Central memory CD8-positive, alpha-beta T cell (primary cell): ENCODE data around the gene PREP.

Source experiments
- ATAC-seq: fragments of 150-1000 bp; cut with Tn5 transposase; replicated peaks from 2 replicates; pipeline ENCODE4 v1.10.0; 2022; ENCODE audit warnings: mild to moderate bottlenecking, moderate FRiP score, moderate number of reproducible peaks; ENCODE audit not compliant: poor library complexity, severe bottlenecking; ENCODE audit errors: extremely low read depth
- DNase-seq, 2 donors: peaks; one replicate each; pipeline ENCODE4 v3.0.0; 2021; ENCODE audit warnings: low spot score in 2 of 2
- H3K27ac Mint-ChIP-seq: one replicate; pipeline ENCODE4 v1.8.0; 2022; ENCODE audit warnings: low read depth, mild to moderate bottlenecking, moderate library complexity, mixed read lengths
- H3K27me3 Mint-ChIP-seq: one replicate; pipeline ENCODE4 v1.8.0; 2022; ENCODE audit warnings: mixed read lengths
- H3K36me3 Mint-ChIP-seq: one replicate; pipeline ENCODE4 v1.8.0; 2022; ENCODE audit warnings: mild to moderate bottlenecking, moderate library complexity, mixed read lengths; ENCODE audit not compliant: insufficient read depth
- H3K4me1 Mint-ChIP-seq: one replicate; pipeline ENCODE4 v1.8.0; 2022; ENCODE audit warnings: mixed read lengths
- H3K4me3 Mint-ChIP-seq: one replicate; pipeline ENCODE4 v1.8.0; 2022; ENCODE audit warnings: mild to moderate bottlenecking, moderate library complexity, mixed read lengths
- H3K9me3 Mint-ChIP-seq: one replicate; pipeline ENCODE4 v1.8.0; 2022; ENCODE audit warnings: mixed read lengths

Gene PREP

GRCh38 chr6:105313211-105313610 is 89.7 kb downstream of the PREP start:
- ATAC-seq (no peak), DNase-seq (no peak)
- Mint-ChIP-seq H3K27ac (no peak overlapping the region), H3K27me3 (no peaks in the 10 kb centered on the region), H3K4me1 (peaks cover 3% of the 10 kb centered on the region), H3K4me3 (no peak overlapping the region), H3K9me3 (no peaks in the 10 kb centered on the region), H3K36me3 (peaks cover 27% of the 10 kb centered on the region)

DNA sequence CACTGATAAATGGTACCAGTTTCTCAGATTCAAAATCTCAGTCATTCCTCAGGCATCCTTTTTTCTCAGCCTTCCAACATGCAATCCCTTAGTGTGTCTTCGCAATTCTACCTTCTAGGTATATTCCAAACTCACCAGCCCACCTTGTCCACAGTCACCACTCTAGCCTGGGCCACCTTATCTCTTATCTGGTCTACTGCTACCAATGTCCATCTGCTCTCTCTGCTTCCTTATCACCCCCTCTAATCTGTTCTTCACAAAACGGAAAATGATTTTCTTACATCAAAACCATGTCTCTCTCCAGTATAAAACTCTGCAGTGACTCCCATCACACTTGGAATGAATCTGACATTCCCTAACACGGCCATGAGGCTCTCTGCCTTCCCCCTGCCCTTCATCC is 91.9 kb downstream of the PREP start:
- no peak for DNase-seq
- H3K4me3 Mint-ChIP-seq = no peak overlapping the region
- H3K9me3 Mint-ChIP-seq = no peaks in the 10 kb centered on the region
- no peak overlapping the region for H3K27ac Mint-ChIP-seq
- no peaks in the 10 kb centered on the region for H3K27me3 Mint-ChIP-seq
- no peak for ATAC-seq
- H3K36me3 Mint-ChIP-seq = peaks cover 28% of the 10 kb centered on the region
- no peaks in the 10 kb centered on the region for H3K4me1 Mint-ChIP-seq

- DNase-seq (no peak), ATAC-seq (no peak)
- Mint-ChIP-seq H3K36me3 (peaks cover 28% of the 10 kb centered on the region), H3K27ac (no peak overlapping the region), H3K4me1 (no peaks in the 10 kb centered on the region), H3K27me3 (no peaks in the 10 kb centered on the region), H3K9me3 (no peaks in the 10 kb centered on the region), H3K4me3 (no peak overlapping the region)
Measured at GRCh38 chr6:105310371-105310770, 92.5 kb downstream of the PREP start.

GRCh38 chr6:105308840-105309239 is 94.0 kb downstream of the PREP start:
- H3K27ac Mint-ChIP-seq = no peak overlapping the region
- no peak overlapping the region for H3K4me3 Mint-ChIP-seq
- H3K4me1 Mint-ChIP-seq = no peaks in the 10 kb centered on the region
- H3K9me3 Mint-ChIP-seq = no peaks in the 10 kb centered on the region
- peaks cover 25% of the 10 kb centered on the region for H3K36me3 Mint-ChIP-seq
- DNase-seq = no peak
- no peaks in the 10 kb centered on the region for H3K27me3 Mint-ChIP-seq
- ATAC-seq = no peak

- no peak for ATAC-seq
- Mint-ChIP-seq H3K27me3 (no peaks in the 10 kb centered on the region), H3K4me3 (no peak overlapping the region), H3K4me1 (no peaks in the 10 kb centered on the region), H3K27ac (peak overlapping the region; percentile 7), H3K9me3 (no peaks in the 10 kb centered on the region), H3K36me3 (peaks cover 15% of the 10 kb centered on the region)
- no peak for DNase-seq
Measured at GRCh38 chr6:105305521-105305920, 97.4 kb downstream of the PREP start.

- Mint-ChIP-seq H3K9me3 (no peaks in the 10 kb centered on the region), H3K4me3 (no peak overlapping the region), H3K27ac (peak overlapping the region; percentile 7), H3K36me3 (peaks cover 15% of the 10 kb centered on the region), H3K27me3 (no peaks in the 10 kb centered on the region), H3K4me1 (no peaks in the 10 kb centered on the region)
- DNase-seq (no peak), ATAC-seq (no peak)
Measured at GRCh38 chr6:105304825-105305224, 98.1 kb downstream of the PREP start.

DNA sequence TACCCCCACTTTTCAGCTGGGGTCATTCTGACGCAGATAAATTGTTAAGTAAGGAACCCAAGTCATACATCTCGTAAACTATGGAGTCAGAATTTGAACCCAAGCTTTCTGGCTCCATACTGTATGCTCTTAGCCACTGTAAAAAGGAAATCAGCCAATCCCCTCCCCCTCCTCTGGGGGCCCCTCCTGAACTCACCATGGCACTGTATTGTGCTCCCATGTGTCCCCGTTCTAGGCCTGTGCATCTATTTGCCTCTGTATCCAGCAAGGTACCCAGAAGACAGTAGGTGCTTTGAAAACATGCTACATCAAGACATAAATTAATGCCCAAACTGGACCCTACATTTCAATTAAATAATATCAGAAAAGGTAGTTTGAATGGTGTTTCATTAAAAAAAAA is 98.5 kb downstream of the PREP start:
- Mint-ChIP-seq H3K36me3 (peaks cover 15% of the 10 kb centered on the region), H3K4me3 (no peak overlapping the region), H3K27ac (no peak overlapping the region), H3K4me1 (no peaks in the 10 kb centered on the region), H3K9me3 (no peaks in the 10 kb centered on the region), H3K27me3 (no peaks in the 10 kb centered on the region)
- ATAC-seq (no peak), DNase-seq (no peak)

- peak overlapping the region; percentile 69 for H3K27ac Mint-ChIP-seq
- no peak for ATAC-seq
- H3K36me3 Mint-ChIP-seq = peaks cover 9% of the 10 kb centered on the region
- no peaks in the 10 kb centered on the region for H3K27me3 Mint-ChIP-seq
- H3K4me1 Mint-ChIP-seq = no peaks in the 10 kb centered on the region
- no peak for DNase-seq
- H3K4me3 Mint-ChIP-seq = no peak overlapping the region
- H3K9me3 Mint-ChIP-seq = no peaks in the 10 kb centered on the region
Measured at GRCh38 chr6:105302617-105303128, 100.2 kb downstream of the PREP start.

DNA sequence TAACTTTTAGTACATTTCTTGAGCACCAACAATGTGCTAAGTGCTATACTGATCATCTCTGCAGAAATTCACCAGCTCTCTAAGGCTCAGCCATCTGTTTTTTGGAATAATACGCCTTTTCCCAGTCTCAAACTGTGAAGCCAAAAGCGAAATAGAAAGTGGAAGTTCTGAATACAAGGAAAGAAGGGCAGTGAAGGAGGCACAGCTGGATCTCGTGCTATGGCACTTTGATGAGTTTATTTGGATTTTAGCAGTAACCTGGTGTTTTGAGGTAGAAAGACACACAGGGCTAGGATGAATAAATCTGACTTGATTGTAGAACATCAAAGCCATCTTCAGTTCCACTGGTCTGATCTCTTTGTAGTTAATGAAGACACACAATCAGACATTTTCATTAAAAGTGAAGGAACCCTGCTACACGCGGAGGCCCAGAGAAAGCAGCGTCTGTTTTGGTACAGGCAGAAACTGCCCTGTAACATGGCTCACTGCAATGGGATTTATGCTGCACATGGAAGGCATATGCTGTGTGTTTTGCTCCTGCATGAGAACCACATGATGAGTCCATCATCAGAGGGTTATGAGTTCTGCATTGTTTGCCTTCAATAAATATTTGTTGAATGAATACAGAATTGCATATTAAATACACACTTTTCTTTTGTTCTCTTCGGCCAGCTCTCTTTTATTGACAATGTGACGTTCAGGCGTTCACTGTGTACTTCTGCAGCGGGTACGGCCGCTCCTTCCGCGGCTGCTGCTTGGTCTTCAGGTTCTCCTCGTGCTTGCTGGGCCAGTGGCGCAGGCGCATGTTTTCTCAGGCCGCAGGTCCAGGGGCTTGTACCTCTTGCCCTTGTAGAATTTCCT is 100.9 kb downstream of the PREP start:
- H3K36me3 Mint-ChIP-seq = peaks cover 5% of the 10 kb centered on the region
- no peak overlapping the region for H3K4me3 Mint-ChIP-seq
- no peaks in the 10 kb centered on the region for H3K9me3 Mint-ChIP-seq
- ATAC-seq (no peak), DNase-seq (no peak)
- H3K27me3 Mint-ChIP-seq = no peaks in the 10 kb centered on the region
- H3K27ac Mint-ChIP-seq = peak overlapping the region; percentile 69
- H3K4me1 Mint-ChIP-seq = peaks cover 2% of the 10 kb centered on the region

GRCh38 chr6:105301072-105301503 is 101.8 kb downstream of the PREP start:
- ATAC-seq = no peak
- H3K4me3 Mint-ChIP-seq = no peak overlapping the region
- H3K4me1 Mint-ChIP-seq = peaks cover 8% of the 10 kb centered on the region
- H3K9me3 Mint-ChIP-seq = no peaks in the 10 kb centered on the region
- H3K27ac Mint-ChIP-seq = no peak overlapping the region
- H3K27me3 Mint-ChIP-seq = no peaks in the 10 kb centered on the region
- peaks cover 5% of the 10 kb centered on the region for H3K36me3 Mint-ChIP-seq
- no peak for DNase-seq

DNA sequence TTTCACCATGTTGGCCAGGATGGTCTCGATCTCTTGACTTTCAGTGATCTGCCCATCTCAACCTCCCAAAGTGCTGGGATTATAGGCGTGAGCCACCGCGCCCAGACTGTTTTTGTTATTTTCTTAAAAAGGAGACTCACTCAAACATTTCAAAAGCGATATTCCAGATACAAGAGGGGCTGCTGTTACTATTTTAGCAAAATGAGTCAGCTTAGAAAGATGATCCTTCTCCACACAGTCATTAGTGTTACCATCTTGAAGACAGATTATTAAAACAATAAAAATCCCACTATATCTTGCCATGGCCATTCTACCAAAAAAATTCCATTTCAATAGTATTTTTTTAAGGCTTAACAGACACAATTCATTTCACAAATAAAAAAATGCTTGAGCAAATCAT is 102.8 kb downstream of the PREP start:
- DNase-seq (no peak), ATAC-seq (no peak)
- no peaks in the 10 kb centered on the region for H3K9me3 Mint-ChIP-seq
- peaks cover 3% of the 10 kb centered on the region for H3K36me3 Mint-ChIP-seq
- no peaks in the 10 kb centered on the region for H3K27me3 Mint-ChIP-seq
- no peak overlapping the region for H3K27ac Mint-ChIP-seq
- no peak overlapping the region for H3K4me3 Mint-ChIP-seq
- peaks cover 14% of the 10 kb centered on the region for H3K4me1 Mint-ChIP-seq

DNA sequence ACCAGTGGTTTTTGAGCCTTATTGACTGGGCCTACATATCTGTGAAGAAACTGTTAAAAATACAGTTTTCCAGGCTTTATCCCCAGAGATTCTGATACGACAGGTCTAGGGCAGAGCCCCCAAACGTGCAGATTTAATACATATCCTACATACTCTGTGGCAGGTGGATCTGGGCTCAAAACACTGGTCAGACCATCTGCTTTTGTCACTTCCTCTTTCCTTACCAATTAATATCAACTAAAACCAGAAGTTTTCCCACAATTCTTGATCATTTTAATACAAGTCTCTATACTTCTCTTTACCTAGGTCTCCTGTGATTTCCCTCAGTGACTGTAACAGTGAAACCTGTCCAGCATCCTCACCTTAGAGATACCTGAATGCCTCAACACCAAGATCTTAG is 108.8 kb downstream of the PREP start:
- Mint-ChIP-seq H3K4me3 (no peak overlapping the region), H3K36me3 (peaks cover 5% of the 10 kb centered on the region), H3K9me3 (no peaks in the 10 kb centered on the region), H3K27ac (peak overlapping the region; percentile 59), H3K4me1 (peaks cover 45% of the 10 kb centered on the region), H3K27me3 (no peaks in the 10 kb centered on the region)
- no peak for DNase-seq
- no peak for ATAC-seq

DNA sequence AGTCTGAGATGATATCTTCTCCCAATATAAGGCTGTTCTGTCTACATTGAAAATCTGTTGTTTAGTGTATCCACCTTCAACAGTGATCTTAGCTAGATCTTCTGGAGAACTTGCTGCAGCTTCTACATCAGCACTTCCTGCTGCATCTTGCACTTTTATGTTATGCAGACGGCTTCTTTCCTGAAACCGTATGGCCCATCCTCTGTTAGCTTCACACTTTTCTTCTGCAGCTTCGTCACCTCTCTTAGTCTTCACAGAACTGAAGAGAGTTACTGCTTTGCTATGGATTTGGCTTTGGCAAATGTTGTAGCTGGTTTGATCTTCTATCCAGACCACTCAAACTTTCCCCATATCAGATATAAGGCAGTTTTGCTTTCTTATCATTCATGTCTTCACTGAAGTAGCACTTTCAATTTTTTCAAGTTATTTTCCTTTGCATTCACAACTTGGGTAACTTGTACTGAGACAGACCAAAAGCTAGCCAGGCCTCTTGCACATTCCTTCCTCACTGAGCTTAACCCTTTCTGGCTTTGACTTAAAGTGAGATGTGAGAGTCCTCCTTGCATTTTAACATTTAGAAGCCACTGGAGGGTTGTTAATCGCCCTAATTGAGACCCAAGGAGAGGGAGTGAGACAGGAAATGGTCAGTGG is 110.1 kb downstream of the PREP start:
- Mint-ChIP-seq H3K4me1 (peaks cover 45% of the 10 kb centered on the region), H3K4me3 (no peak overlapping the region), H3K9me3 (no peaks in the 10 kb centered on the region), H3K27ac (peak overlapping the region; percentile 9), H3K27me3 (no peaks in the 10 kb centered on the region), H3K36me3 (peaks cover 8% of the 10 kb centered on the region)
- ATAC-seq (peak; percentile 78), DNase-seq (no peak)
